ENCODE results near the gene NGFR.

GRCh38 chr17:49521088-49521450, 26.0 kb downstream of the NGFR start:
- TF ChIP-seq ZNF3 (CRISPR knock-in tag; IDR thresholded peaks at IDR 0.05) (no peak), ZNF512 (tag; IDR thresholded peaks at IDR 0.05) (no peak), ZNF766 (CRISPR knock-in tag; conservative IDR thresholded peaks at IDR 0.05) (no peak), ZNF583 (CRISPR knock-in tag; IDR thresholded peaks at IDR 0.05) (no peak), NFATC3 (IDR thresholded peaks at IDR 0.05) (no peak), POLR2AphosphoS5 (IDR thresholded peaks at IDR 0.05; ENCODE audit: control insufficient read depth, insufficient read depth, low read depth, low read length) (no peak), ZNF655 (CRISPR knock-in tag; IDR thresholded peaks at IDR 0.05) (no peak), RB1 (IDR thresholded peaks at IDR 0.05; ENCODE audit: low read depth) (no peak), CHD2 (IDR thresholded peaks at IDR 0.05; ENCODE audit: low read depth, low read length) (no peak)
- TF ChIP-seq, protein P1, sequence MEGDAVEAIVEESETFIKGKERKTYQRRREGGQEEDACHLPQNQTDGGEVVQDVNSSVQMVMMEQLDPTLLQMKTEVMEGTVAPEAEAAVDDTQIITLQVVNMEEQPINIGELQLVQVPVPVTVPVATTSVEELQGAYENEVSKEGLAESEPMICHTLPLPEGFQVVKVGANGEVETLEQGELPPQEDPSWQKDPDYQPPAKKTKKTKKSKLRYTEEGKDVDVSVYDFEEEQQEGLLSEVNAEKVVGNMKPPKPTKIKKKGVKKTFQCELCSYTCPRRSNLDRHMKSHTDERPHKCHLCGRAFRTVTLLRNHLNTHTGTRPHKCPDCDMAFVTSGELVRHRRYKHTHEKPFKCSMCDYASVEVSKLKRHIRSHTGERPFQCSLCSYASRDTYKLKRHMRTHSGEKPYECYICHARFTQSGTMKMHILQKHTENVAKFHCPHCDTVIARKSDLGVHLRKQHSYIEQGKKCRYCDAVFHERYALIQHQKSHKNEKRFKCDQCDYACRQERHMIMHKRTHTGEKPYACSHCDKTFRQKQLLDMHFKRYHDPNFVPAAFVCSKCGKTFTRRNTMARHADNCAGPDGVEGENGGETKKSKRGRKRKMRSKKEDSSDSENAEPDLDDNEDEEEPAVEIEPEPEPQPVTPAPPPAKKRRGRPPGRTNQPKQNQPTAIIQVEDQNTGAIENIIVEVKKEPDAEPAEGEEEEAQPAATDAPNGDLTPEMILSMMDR (IDR thresholded peaks at IDR 0.05 in 2 of 3, conservative IDR thresholded peaks at IDR 0.05 in 1 of 3; ENCODE audit: insufficient read depth in 2 of 3, low read depth in 1 of 3, low read length in 3 of 3), result no peak
- TF ChIP-seq, protein P2, sequence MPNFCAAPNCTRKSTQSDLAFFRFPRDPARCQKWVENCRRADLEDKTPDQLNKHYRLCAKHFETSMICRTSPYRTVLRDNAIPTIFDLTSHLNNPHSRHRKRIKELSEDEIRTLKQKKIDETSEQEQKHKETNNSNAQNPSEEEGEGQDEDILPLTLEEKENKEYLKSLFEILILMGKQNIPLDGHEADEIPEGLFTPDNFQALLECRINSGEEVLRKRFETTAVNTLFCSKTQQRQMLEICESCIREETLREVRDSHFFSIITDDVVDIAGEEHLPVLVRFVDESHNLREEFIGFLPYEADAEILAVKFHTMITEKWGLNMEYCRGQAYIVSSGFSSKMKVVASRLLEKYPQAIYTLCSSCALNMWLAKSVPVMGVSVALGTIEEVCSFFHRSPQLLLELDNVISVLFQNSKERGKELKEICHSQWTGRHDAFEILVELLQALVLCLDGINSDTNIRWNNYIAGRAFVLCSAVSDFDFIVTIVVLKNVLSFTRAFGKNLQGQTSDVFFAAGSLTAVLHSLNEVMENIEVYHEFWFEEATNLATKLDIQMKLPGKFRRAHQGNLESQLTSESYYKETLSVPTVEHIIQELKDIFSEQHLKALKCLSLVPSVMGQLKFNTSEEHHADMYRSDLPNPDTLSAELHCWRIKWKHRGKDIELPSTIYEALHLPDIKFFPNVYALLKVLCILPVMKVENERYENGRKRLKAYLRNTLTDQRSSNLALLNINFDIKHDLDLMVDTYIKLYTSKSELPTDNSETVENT (CRISPR knock-in tag; IDR thresholded peaks at IDR 0.05), result no peak
